Activated B cell treated with CpG ODN at 0.5 μM for 24 hours (primary cell): ENCODE results near the gene TRPV3. TPM values are rescaled to one million over a fixed set of nuclear protein-coding genes. Genes with fewer than 3 reads are reported as not detected.
"Not testable (repeated sequence)": the region's sequence is repeated elsewhere in the genome, so short reads cannot be mapped to it uniquely, and the experiment has no call there.

Experiments used
- ATAC-seq: fragments of 200-7000 bp; cut with Tn5 transposase; one replicate; pipeline ENCODE4 v1.10.0; 2021; ENCODE audit warnings: low read depth, mild to moderate bottlenecking, moderate library complexity
- CTCF ChIA-PET: fragments of 350-600 bp; sonication (Branson Sonifier 250); formaldehyde crosslinking; loops from one replicate; lab custom pipeline; 2021; ENCODE audit warnings: antibody characterized with exemption; lab: Charles Lee
- POLR2A ChIA-PET: fragments of 350-600 bp; sonication (Branson Sonifier 250); formaldehyde crosslinking; loops from one replicate; lab custom pipeline; 2021; ENCODE audit warnings: antibody characterized with exemption; lab: Charles Lee
- DNase-seq: peaks from one replicate; pipeline ENCODE4 v3.0.0; 2022
- H3K27ac Mint-ChIP-seq: one replicate; pipeline ENCODE4 v1.8.0; 2020; ENCODE audit warnings: mixed read lengths
- H3K27me3 Mint-ChIP-seq: one replicate; pipeline ENCODE4 v1.8.0; 2021; ENCODE audit warnings: mixed read lengths
- H3K36me3 Mint-ChIP-seq: one replicate; pipeline ENCODE4 v1.8.0; 2021; ENCODE audit warnings: low read depth, mixed read lengths
- H3K4me1 Mint-ChIP-seq: one replicate; pipeline ENCODE4 v1.8.0; 2021; ENCODE audit warnings: mixed read lengths
- H3K4me3 Mint-ChIP-seq: one replicate; pipeline ENCODE4 v1.8.0; 2020; ENCODE audit warnings: mild to moderate bottlenecking, mixed read lengths
- H3K9me3 Mint-ChIP-seq: one replicate; pipeline ENCODE4 v1.8.0; 2020; ENCODE audit warnings: mixed read lengths
- intact Hi-C: fragments of 100-400 bp; cut with micrococcal nuclease; formaldehyde crosslinking; loops from one replicate; pipeline ENCODE4 v1.15.1; 2024
- total RNA-seq: library from RNA; stranded (reverse); gene quantifications from 2 replicates; pipeline ENCODE4 v1.2.3, GENCODE V29; 2022
- TF ChIP-seq, protein P1 (sequence below): fragments of 200-600 bp; IDR thresholded peaks from one replicate; pipeline ENCODE4 v1.8.0; 2022; ENCODE audit warnings: antibody characterized with exemption, mild to moderate bottlenecking

Gene TRPV3
- total RNA-seq, 1 donor from 2014 or later = 10.2 TPM

DNA sequence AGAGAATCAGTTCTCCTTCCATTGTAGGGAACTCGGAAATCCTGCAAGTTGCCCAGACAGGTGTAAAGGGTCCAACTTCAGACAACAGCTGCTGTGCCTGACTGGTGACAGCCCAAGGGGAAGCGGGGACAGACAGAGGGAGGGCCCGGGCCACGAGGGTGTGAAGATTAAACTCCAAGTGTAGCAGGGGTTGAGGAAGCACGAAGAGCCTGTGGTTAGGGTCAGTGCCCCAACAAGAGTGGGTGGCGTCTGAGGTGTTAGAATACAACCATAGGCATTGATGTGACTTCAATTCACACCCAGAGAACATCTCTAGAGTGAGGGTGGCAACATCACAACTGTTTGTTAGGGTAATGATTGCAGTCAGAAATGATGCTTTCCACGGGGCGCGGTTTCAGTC, 42.7 kb downstream of the TRPV3 start:
- TF ChIP-seq, protein P1, sequence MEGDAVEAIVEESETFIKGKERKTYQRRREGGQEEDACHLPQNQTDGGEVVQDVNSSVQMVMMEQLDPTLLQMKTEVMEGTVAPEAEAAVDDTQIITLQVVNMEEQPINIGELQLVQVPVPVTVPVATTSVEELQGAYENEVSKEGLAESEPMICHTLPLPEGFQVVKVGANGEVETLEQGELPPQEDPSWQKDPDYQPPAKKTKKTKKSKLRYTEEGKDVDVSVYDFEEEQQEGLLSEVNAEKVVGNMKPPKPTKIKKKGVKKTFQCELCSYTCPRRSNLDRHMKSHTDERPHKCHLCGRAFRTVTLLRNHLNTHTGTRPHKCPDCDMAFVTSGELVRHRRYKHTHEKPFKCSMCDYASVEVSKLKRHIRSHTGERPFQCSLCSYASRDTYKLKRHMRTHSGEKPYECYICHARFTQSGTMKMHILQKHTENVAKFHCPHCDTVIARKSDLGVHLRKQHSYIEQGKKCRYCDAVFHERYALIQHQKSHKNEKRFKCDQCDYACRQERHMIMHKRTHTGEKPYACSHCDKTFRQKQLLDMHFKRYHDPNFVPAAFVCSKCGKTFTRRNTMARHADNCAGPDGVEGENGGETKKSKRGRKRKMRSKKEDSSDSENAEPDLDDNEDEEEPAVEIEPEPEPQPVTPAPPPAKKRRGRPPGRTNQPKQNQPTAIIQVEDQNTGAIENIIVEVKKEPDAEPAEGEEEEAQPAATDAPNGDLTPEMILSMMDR = no peak
- ATAC-seq (no peak), DNase-seq (no peak)
- ChIA-PET CTCF (no interaction called here), POLR2A (no interaction called here)
- Mint-ChIP-seq H3K4me3 (no peak overlapping the region), H3K4me1 (no peaks in the 10 kb centered on the region), H3K36me3 (peaks cover 5% of the 10 kb centered on the region), H3K27me3 (no peaks in the 10 kb centered on the region), H3K9me3 (no peaks in the 10 kb centered on the region), H3K27ac (no peak overlapping the region)
- intact Hi-C loops = no loop called here

DNA sequence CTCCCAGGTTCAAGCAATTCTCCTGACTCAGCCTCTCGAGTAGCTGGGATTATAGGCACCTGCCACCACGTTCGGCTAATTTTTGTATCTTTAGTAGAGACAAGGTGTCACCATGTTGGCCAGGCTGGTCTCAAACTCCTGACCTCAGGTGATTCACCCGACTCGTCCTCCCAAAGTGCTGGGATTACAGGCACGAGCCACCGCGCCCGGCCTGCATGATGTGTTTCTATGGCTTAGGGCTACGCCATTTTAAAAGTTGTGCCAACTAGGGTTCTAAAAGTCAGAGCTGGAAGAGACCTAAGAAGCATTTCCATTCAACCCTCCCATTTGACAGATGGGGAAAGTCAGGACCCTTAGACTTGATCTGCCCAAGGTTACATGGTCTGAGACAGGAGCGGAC, 43.4 kb downstream of the TRPV3 start:
- H3K9me3 Mint-ChIP-seq, CTCF ChIA-PET, H3K27ac Mint-ChIP-seq, DNase-seq, POLR2A ChIA-PET, H3K27me3 Mint-ChIP-seq, H3K4me1 Mint-ChIP-seq, ATAC-seq, H3K36me3 Mint-ChIP-seq, H3K4me3 Mint-ChIP-seq, intact Hi-C loops: not testable (repeated sequence)

DNA sequence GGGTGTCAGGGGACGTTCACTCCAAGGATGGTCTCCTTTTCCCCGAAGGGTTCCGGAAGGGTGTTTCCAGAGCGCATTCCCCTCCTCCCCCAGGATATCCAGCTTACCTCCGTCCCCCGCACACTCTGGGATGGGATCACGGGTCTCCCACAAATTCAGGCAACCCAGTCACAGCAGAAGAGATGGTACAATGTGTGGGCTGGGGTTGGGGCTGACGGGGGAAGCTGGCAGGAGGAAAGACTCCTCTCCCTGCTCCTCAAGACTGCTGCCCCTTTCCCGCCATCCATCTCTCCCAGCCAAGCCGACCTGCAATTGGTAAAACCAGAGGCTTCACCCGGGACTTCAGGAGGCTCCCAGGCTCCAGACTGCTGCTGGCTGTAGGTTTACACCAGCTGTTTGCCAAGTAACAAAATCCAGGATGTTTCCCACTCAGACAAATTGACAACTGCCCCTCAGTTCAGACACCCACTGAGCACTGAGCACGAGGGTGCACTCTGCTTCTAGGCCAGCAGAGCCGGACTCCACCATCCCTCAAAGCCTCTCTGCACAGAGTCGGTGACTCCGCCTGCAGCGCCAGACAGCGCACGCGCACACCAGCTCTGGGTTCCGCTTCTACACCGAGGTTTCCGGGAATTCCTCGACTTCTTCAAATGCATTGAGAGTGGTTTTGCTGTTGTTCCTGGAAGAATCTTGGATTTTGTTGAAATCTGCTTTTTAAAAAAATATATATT, 44.1 kb downstream of the TRPV3 start:
- no peak overlapping the region for H3K27ac Mint-ChIP-seq
- ChIA-PET CTCF (no interaction called here), POLR2A (no interaction called here)
- DNase-seq (no peak), ATAC-seq (no peak)
- TF ChIP-seq, protein P1 = no peak
- H3K4me1 Mint-ChIP-seq = no peaks in the 10 kb centered on the region
- peaks cover 3% of the 10 kb centered on the region for H3K9me3 Mint-ChIP-seq
- H3K4me3 Mint-ChIP-seq = no peak overlapping the region
- intact Hi-C loops = no loop called here
- H3K36me3 Mint-ChIP-seq = peaks cover 5% of the 10 kb centered on the region
- no peaks in the 10 kb centered on the region for H3K27me3 Mint-ChIP-seq

DNA sequence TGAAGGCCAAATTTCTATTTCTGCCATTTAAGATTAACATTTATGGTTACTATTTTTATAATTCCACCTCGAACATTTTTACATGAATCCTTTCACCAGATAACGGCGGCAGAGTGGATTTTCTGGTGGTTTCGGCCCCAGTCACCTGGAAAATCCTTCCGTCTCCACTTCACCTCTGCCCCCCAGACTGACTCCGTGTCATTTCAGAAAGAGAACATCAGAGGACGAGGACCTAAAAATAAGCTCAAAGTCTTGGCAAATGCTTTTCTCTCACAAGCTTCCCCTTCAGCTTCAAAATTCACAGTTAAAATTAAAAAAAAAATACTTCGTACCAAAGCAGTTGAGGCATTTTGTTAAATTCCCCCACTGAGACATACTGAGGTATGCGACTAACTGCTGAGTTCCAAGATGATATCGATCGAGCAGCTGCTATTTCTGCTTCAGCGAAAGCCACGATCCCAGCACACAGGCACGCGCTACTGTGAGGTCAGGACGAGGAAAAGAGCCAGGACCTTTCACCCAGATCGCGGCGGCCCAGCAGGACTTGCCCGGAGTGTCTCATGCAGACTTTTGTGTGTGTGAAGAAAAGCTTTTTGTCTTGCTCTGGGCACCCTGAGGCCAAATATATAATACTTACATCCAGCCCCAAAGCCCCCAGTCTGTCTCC, 45.0 kb downstream of the TRPV3 start:
- Mint-ChIP-seq H3K27me3 (no peaks in the 10 kb centered on the region), H3K4me1 (no peaks in the 10 kb centered on the region), H3K27ac (no peak overlapping the region), H3K9me3 (peaks cover 3% of the 10 kb centered on the region), H3K36me3 (peaks cover 5% of the 10 kb centered on the region), H3K4me3 (no peak overlapping the region)
- DNase-seq (no peak), ATAC-seq (no peak)
- TF ChIP-seq, protein P1 = no peak
- intact Hi-C loops = no loop called here
- ChIA-PET POLR2A (no interaction called here), CTCF (no interaction called here)

DNA sequence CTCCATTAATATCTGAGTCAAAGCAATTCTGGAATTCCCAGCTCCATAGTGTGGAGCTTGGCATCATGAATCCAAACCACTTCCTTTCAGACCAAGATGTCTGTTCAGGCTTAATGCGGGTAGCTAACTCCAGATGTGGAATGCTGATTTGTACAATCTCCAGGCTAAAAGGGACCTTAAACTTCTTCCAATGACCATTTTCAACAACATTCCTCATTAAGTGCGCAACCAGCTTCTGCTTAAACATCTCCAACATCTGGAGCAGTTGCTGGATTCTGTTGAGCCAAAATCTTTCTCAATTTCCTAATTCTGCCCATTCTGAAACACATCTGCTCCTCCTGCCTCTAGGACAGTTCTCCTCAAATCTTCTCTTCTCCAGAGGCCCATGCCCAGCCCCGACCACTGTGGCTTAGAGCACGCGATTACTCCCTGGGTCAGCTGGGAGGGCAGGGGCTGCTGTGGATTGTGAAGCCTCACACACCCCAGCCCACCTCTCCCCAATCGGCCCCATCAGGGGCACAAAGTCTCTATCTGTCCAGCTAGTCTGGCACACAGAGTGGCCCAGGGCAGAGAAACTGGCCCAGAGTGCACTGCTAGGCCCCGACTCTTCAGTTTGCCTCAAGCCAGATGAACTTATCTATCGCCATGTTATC, 45.6 kb downstream of the TRPV3 start:
- H3K4me3 Mint-ChIP-seq = no peak overlapping the region
- ChIA-PET POLR2A (no interaction called here), CTCF (no interaction called here)
- TF ChIP-seq, protein P1 = no peak
- H3K27me3 Mint-ChIP-seq = no peaks in the 10 kb centered on the region
- no peak overlapping the region for H3K27ac Mint-ChIP-seq
- H3K36me3 Mint-ChIP-seq = peaks cover 5% of the 10 kb centered on the region
- H3K9me3 Mint-ChIP-seq = peaks cover 3% of the 10 kb centered on the region
- H3K4me1 Mint-ChIP-seq = no peaks in the 10 kb centered on the region
- DNase-seq (no peak), ATAC-seq (no peak)
- intact Hi-C loops = no loop called here
